ENCODE results near the gene BBOX1.

The BBOX1 gene

DNA sequence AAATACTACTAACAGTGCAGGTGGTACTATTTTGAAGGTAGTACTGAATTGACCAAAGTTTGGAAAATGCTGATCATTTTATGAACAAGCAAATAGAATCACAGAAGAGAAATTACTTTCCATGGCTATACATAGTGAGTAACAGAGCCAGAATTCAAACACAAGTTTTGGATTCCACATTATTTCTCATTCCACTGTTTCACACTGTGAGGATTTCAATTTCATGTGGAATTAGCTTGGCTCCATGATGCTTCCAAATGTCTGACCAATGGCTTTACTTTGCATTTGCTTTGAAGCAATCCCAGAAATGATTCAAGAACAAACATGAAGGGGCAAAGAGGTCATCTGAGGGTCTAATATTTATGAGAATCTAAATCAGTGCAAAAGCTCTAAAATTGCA is 98.1 kb downstream of the BBOX1 start:
- DNase-seq (ENCODE audit: low read depth): no peak
- no peak overlapping the region for H3K4me3 ChIP-seq (ENCODE audit: low read depth, low read length)
- TF ChIP-seq, protein P1, sequence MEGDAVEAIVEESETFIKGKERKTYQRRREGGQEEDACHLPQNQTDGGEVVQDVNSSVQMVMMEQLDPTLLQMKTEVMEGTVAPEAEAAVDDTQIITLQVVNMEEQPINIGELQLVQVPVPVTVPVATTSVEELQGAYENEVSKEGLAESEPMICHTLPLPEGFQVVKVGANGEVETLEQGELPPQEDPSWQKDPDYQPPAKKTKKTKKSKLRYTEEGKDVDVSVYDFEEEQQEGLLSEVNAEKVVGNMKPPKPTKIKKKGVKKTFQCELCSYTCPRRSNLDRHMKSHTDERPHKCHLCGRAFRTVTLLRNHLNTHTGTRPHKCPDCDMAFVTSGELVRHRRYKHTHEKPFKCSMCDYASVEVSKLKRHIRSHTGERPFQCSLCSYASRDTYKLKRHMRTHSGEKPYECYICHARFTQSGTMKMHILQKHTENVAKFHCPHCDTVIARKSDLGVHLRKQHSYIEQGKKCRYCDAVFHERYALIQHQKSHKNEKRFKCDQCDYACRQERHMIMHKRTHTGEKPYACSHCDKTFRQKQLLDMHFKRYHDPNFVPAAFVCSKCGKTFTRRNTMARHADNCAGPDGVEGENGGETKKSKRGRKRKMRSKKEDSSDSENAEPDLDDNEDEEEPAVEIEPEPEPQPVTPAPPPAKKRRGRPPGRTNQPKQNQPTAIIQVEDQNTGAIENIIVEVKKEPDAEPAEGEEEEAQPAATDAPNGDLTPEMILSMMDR (IDR thresholded peaks at IDR 0.05; ENCODE audit: control insufficient read depth, extremely low read depth, insufficient read depth): no peak

DNA sequence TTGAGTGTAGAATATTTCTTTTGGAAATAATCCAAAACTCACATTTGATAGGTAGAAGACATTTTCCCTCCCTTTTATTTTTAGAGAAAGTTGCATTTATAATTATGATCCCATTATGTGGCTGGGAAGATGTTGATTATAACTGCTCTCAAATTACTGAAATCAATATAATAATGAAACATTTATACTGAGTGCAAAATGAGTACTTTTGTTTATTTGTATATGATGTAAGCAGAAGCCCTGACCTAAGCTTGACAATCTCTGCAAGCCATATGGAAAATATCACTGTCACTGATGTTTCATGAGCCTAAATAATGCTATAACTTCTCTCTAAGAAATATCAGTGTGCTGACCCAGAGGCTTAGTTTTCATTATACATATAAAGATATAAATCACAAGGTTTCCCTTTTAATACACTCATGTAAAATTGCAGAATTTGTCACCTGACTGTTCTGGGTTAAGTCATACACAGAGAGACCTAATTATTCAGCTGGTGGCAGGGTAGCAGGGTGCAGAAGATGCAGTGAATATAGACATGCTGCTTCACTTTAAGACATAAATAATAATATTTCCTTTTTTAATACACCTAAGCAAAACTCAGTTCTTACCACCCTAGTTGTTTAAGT is 99.2 kb downstream of the BBOX1 start:
- TF ChIP-seq, protein P1 (IDR thresholded peaks at IDR 0.05; ENCODE audit: control insufficient read depth, extremely low read depth, insufficient read depth): no peak
- no peak overlapping the region for H3K4me3 ChIP-seq (ENCODE audit: low read depth, low read length)
- no peak for DNase-seq (ENCODE audit: low read depth)

DNA sequence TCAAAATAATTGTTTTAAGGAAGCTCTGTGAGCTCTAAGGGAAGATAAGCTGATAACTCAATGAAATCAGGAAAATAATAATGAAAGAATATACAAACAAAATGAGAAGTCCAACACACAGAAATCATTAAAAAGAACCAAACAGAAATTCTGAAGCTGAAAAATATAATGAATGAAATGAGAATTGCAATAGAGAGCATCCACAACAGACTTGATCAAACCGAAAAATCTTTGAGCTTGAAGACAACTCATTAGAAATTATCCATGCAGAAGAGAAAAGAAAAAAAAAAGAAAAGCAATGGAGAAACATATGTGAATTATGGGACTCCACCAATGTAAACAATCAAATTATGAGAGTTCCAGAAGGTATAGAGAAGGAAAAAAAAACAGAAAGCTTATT is 101.0 kb downstream of the BBOX1 start:
- TF ChIP-seq, protein P1 (IDR thresholded peaks at IDR 0.05; ENCODE audit: control insufficient read depth, extremely low read depth, insufficient read depth): no peak
- no peak overlapping the region for H3K4me3 ChIP-seq (ENCODE audit: low read depth, low read length)
- no peak for DNase-seq (ENCODE audit: low read depth)

DNA sequence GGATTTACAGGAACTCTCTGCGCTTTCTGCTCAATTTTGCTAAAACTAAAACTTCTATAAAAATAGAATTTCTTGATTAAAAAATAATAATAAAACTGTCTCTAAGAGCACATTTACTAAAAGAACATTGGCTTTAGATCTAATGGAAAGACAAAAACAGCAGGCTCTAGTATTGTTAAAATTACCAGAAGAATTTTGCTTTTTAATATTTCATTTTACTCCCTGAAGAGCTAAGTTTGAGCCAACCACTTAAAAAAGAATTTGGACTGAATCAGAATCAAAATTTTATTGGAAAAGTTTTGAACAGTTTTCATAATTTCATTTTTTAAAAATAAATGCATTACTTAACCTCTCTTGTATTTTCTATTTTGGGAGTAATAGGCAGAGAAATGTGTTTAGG is 107.3 kb downstream of the BBOX1 start:
- TF ChIP-seq, protein P1 (IDR thresholded peaks at IDR 0.05; ENCODE audit: control insufficient read depth, extremely low read depth, insufficient read depth): no peak
- no peak overlapping the region for H3K4me3 ChIP-seq (ENCODE audit: low read depth, low read length)
- no peak for DNase-seq (ENCODE audit: low read depth)

DNA sequence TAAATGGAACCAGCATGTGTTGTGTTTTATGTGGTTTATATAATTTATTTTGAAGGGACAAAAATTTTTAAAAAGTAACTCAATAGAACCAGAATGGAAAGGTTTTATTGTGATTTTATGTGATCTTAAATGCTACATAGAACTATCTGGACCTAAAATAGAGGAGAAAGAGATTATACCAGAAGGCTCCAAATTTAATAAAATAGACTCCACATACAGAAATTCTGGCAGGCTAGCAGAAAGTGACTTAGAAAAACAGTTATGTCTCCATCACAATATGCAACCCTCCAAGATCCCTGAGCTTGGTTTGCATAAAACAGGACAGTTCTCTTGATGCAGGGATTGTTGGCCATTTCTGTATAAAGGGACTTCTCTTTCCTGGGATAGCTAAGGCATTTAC is 107.9 kb downstream of the BBOX1 start:
- TF ChIP-seq, protein P1 (IDR thresholded peaks at IDR 0.05; ENCODE audit: control insufficient read depth, extremely low read depth, insufficient read depth): no peak
- H3K4me3 ChIP-seq (ENCODE audit: low read depth, low read length): no peak overlapping the region
- no peak for DNase-seq (ENCODE audit: low read depth)

DNA sequence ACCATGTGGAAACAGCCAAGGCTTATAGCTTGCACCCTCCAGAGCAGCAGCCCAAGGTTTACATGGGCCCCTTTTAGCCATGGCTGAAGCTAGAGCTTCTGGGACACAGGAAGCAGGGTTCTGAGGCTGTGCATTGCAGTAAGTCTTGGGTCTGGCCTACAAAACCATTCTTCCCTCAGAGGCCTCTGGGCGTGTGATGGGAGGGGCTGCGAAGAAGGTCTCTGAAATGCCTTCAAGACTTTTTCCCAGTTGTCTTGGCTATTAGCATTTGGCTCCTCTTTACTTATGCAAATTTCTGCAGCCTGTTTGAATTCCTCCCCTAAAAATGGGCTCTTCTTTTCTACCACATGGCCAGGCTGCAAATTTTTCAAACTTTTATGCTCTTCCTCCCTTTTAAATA is 109.5 kb downstream of the BBOX1 start:
- DNase-seq (ENCODE audit: low read depth): no peak
- no peak overlapping the region for H3K4me3 ChIP-seq (ENCODE audit: low read depth, low read length)
- TF ChIP-seq, protein P1 (IDR thresholded peaks at IDR 0.05; ENCODE audit: control insufficient read depth, extremely low read depth, insufficient read depth): no peak

DNA sequence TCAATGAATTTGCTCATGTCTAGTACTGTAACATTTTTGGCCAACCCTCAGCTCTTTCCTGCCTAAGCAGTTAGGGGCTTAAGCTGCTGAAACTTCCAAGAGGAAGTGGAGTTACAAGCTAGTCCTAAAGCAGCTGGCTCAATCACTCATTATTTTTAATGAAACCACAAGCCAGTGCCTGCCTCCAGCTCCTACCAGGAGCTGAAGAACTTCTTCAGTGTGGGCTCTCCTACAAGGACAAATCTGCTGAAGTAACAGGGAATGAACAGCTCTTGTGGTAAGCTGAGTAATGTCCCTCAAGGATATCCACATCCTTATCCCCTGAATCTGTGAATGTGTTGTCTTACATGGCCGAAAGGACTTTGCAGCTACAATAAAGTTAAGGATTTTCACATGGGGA is 112.5 kb downstream of the BBOX1 start:
- TF ChIP-seq, protein P1 (IDR thresholded peaks at IDR 0.05; ENCODE audit: control insufficient read depth, extremely low read depth, insufficient read depth): no peak
- no peak overlapping the region for H3K4me3 ChIP-seq (ENCODE audit: low read depth, low read length)
- no peak for DNase-seq (ENCODE audit: low read depth)
